HL-60/S4 treated with phorbol 12-myristate 13-acetate at 8.2 ng/mL for 4 days and 3 days (cell line): ENCODE results near the gene PYCARD.
"Not testable (repeated sequence)": the region's sequence is repeated elsewhere in the genome, so short reads cannot be mapped to it uniquely, and the experiment has no call there.

ENCODE experiments used
- in situ Hi-C: fragments of 300-500 bp; cut with MboI; formaldehyde crosslinking; loops from 2 replicates; pipeline ENCODE4 v1.15.0; 2022; ENCODE audit warnings: low sequenced_read_pairs

PYCARD gene

DNA sequence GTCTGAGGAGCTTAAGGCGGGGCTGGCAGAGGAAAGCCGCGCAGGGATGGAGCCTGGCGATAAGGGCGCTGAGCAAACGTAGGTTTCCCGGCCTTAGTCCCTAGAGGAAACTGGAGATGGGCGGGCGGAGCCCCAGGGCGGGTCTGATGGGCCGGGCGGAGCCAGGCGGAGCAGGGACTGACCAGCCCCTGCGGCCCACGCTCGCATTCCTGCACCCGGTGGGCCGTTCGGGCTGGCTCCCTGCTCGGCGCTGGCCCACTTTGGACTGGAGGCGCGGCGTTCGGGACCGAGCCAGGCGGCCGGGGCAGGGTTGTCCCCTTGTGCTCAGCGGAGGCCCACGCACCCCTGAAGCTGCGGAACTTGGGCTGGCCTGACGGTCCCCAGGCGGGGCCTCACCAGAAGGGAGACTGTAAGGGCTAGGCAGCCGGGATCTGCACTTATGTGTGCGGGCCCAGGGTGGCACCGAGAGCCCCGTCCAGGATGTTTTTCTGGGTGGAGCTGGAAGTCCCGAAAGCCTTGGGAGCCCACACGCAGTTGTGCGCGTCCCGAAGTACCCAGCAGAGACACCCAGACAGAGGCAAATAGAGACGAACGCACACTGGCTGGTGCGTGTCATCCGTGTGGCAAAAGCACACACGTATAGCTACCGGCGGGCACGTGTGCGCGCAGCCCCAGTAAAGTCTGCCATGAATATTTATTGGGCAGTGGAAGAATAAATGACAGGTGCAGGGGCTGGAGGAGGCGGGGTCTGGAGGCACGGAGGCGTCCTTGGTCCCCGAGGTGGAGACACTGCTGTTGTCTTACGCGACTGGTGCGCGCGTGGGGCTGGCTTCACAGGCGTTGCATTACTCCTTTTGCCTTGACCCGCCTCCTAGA, 13.0 kb upstream of the PYCARD start:
- in situ Hi-C loops: no loop called here

DNA sequence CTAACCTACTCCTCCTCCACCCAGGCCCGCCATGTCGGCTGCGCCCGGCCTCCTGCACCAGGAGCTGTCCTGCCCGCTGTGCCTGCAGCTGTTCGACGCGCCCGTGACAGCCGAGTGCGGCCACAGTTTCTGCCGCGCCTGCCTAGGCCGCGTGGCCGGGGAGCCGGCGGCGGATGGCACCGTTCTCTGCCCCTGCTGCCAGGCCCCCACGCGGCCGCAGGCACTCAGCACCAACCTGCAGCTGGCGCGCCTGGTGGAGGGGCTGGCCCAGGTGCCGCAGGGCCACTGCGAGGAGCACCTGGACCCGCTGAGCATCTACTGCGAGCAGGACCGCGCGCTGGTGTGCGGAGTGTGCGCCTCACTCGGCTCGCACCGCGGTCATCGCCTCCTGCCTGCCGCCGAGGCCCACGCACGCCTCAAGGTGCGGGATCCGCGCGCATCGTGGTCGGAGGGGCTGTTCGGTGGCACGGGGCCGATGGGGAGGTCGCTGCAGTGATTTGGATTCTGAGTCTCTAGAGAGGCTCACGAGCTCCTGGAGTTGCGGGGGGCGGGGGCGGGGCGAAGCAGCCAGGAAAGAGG, 12.2 kb upstream of the PYCARD start:
- in situ Hi-C loops: no loop called here

DNA sequence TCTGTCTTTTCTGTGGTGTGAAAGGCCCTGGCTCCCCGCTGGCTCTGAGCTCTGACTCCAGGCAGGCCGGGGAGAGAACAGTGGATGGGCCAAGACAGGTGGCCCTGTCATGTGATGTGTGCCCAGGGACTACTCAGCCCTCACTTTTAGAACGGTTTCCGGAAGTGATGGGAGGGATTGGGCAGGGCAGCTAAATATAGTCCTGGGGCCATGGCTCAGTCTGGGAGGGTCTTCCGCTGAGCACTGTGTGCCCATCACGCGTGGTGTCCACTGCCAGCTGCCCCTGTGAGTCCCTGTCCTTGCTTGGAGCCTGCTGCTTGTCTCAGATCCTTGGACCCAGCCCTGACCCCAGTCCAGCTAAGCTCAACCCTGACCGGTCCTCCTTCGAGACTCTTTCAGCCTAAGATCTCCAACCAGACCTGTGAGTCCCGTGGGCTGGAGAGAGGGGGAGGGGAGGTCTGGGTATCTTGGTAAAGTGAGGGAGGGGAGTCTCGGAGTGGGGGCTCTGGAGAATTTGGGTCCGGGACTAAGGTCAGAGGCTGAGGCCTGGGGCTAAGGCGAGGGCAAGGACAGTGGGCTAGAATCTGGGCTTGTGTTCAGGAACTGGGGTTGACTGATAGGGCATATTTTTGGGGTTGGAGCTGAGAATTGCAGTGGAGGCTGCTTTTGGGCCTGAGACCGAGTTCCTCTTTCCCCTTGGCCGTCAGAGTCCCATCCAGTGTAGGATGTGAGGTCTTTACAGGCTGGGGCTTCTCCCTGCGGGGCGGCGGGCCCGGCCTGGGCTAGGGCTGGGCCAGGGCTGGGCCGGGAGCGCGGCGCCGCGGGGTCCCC, 11.5 kb upstream of the PYCARD start, which contains the start of gene TRIM72:
Gene TRIM72 (plus strand): TSS at position 243 of the 831 bp plus-strand sequence. CDS start 620 bp downstream, outside the sequence.
- in situ Hi-C loops: no loop called here

DNA sequence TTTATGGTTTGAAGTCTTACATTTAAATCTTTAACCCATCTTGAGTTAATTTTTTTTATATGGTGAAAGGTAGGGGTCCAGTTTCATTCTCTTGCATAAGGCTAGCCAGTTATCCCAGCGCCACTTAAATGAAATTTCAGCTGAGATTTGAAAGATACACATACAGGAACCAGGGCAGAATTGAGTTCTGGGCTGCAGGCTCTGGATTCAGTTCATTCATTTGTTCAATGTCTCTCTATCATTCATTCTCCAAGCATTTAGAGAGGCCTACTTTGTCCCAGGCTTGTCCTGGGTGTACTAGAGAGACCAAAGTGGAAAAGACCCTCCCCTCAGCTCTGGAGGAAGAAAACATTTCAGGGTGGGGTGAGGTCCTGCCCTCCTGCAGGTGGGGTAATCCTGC, 10.8 kb upstream of the PYCARD start:
- in situ Hi-C loops: no loop called here

DNA sequence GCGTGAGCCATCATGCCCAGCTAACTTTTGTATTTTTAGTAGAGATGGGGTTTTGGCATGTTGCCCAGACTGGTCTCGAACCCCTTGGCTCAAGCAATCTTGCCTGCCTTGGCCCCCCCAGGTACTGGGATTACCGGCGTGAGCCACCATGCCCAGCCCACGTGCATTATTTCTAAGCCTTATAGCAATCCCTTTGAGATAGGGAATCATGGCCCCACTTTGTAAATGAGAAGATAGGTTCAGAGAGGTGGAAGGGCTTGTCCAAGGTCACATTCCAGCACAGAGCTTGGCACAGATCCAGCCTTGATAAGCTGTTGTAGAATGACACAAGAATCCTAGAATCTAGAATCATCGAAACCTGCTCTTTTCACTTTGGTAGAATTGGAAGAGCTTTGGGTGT, 4.2 kb upstream of the PYCARD start:
- in situ Hi-C loops: no loop called here

DNA sequence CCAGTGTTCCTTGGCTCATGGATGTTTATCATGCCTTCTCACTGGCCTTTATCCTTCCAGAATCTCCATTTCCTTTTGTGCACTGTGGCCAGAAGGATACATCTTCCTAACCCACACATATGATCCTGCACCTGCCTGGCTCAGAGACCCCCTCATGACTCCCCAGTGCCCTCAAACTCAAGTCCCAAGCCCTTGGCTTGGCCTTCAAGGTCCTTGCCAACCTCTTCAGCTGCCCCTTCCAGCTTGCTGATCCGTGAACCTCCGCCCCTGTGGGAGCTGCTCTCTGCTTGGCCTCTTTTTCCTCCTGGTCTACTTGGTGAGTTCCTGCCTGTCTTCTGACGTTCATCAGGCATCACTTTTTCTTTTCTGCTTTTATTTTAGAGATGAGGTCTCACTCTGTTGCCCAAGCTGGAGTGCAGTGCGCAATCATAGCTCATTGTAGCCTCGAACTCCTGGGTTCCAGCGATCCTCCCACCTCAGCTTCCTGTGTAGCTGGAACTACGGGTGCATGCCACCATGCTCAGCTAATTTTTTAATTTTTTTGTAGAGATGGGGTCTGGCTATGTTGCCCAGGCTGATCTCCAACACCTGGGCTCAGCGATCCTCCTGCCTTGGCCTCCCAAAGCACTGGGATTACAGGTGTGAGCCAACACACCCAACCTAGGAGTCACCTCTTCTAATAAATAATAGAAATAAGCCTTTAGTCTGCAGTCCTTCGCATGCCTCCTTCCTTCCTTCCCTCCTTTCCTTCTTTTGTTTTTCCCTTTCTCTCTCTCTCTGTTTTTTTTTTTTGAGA, 2.5 kb upstream of the PYCARD start:
- in situ Hi-C loops: no loop called here

DNA sequence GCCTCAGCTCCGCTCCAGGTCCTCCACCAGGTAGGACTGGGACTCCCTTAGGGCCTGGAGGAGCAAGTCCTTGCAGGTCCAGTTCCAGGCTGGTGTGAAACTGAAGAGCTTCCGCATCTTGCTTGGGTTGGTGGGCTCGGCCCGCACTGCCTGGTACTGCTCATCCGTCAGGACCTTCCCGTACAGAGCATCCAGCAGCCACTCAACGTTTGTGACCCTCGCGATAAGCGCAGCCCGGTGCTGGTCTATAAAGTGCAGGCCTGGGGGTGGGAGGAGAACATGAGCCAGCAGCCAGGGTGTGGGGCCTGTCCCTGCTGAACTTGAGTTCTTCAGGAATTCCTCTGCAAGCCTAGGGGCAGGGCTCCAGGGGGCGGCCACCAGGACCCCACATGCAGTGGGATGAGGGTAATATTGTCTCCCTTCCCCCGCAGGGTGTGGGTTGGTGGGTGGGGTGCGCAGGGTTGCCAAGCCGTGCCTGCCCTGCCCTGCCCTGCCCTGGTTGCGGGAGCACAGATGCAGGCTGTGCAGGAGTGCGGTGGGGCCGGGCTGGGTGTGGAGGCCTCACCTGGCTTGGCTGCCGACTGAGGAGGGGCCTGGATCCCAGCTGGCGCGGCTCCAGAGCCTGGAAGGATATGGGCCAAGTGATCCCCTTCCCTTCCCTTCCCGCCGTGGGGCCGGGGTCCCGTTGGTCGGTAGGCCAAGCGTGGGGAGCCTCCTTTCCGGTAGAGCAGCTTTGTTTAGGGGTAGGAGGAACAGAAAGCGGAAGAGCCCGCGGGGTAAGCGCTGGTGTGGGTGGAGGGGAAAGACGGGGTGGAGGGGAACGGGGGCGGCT, 762 bp downstream of the PYCARD start:
- in situ Hi-C loops: no loop called here

DNA sequence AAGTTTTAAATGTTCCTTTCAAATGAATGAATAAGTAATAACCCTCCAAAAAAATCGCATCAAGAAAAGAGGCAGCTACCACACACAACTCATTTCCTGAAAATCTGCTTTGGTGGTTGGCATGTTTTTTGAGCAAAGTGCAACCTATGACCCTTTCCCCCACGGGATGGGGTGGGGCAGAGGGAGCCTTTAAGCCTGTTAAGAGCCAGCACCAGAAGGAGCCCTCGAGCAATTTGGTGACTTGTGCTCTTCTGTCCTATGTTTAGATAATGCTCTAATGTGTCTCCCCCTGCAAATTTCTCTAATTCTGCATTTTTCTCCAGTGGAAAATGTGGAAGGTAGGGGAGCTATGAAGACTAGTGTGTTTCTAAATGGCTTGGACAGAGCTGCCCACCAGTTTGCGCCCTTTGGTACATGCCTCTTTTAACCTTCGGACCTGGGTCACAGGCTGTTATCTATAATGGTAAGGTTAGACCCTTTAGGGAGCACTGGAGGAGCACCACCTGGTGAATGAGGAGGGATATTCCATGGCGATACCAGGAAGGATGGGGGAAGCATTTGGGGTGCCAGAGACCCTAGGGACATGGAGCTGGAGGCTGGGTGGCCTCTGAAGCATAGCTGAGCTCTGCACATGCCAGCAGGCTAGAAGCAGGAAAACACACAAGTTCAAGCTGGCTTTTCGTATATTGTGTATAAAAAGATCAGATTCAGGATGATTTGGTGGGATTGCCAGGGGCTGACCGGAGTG, 1.6 kb downstream of the PYCARD start:
- in situ Hi-C loops: no loop called here

DNA sequence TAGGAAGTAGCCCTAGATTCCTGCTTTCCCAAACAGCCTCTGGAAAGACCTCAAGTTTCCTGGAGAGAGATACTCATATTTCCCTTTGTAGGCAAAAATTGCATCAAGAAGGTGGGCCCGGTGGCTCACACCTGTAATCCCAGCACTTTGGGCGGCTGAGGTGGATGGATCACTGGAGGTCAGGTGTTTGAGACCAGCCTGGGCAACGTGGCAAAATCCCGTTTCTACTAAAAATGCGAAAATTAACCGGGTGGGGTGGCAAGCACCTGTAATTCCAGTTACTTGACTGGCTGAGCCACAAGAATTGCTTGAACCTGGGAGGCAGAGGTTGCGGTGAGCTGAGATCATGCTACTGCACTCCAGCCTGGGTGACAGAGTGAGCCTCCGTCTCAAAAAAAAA, 2.4 kb downstream of the PYCARD start:
- in situ Hi-C loops: not testable (repeated sequence)

DNA sequence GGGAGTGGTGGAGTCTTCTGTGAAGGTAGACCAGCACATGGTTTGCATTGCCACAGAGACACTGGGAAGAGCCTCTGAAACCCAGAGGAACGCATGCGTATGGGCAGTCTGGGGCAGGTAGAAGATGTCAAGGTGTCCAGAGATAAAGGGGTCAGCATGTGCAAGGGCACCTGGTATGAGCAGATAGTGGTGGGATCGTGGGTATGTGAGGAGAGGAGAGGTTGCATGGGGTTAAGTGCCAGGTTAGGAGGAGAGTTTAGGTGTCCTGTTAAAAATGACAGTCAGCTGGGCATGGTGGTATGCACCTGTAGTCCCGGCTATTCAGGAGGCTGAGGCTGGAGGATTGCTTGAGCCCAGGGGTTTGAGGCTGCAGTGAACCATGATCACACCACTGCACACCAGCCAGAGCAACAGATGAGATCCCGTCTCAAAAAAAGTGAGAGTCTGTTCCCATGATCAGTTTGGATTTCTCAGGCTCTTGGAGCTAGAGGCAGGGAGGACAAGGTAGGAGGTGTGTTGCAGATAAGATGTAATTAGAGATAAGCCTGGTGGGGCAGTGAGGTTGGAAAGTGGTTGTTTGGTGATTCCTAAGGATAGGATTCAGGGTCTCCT, 3.0 kb downstream of the PYCARD start:
- in situ Hi-C loops: no loop called here

DNA sequence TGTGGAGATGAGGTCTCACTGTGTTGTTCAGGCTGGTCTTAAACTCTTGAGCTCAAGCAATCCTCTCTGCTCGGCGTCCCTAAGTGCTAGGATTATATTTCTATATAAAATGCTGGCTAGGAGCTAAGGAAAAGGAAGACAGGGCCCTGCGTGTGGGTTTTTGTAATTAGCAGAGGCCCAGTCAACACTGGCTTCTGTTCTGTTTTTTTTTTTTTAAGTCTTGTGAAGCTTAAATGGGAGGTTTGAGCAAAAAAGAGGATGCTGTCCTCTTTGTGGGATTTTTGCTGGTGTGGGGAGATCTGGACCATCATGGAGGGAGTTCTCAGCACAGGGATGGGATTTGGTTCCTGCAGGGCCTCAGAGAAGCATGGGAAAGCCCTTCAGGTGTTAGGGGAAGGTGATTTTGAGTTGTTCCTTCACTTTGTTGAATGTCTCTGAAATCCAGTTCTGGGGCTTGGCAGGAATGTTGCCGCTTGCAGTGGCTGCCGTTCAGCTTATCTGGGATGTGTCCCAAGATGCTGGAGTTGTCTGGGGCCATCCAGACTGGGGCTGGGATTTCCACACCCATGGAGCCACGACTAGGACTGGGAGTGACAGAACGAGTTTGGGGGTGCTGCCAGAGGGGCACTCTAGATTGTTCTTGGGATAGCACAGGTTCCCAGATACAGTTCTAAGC, 4.2 kb downstream of the PYCARD start:
- in situ Hi-C loops: no loop called here

DNA sequence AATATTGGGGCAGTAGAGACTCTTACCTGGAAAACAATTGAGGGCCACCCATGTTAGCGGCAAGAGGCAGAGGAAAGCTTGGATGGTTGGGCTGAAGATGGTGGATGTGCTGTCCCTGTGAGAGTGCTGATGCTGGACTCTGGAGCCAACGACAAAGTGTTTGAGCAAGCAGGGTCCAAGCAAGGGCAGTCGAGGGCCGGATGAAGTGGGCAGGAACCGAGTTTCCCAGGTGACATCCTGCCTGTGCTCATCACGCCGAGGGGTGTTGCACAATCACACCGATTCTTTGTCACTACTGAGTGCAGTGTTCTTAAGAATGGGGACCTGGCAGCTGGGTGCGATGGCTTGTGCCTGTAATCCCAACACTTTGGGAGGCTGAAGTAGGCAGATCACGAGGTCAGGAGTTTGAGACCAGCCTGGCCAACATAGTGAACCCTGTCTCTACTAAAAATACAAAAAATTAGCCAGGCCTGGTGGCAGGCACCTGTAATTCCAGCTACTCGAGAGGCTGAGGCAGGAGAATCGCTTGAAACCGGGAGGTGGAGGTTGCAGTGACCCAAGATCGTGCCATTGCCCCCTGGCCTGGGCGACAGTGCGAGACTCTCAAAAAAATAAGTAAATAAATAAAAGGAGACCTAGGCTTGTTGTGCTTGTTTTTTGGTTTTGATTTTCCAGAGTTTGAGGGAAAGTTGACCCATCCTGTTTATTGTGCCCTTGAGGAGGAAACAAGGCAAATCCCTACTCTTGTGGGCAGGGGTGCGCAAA, 6.1 kb downstream of the PYCARD start:
- in situ Hi-C loops: no loop called here

DNA sequence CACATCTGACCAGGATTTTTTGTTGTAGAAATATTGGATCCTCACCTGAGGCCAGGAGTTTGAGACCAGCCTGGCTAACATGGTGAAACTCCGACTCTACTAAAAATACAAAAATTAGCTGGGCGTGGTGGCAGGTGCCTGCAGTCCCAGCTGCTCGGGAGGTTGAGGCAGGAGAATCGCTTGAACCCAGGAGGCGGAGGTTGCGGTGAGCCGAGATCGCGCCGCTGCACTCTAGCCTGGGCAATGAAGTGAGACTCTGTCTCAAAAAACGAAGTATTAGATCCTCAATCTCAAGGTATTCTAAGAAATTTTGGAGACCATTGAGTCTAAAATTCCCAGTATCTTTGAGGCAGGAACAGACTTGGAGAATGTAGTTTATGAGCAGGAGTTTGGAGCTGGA, 6.7 kb downstream of the PYCARD start:
- in situ Hi-C loops: not testable (repeated sequence)

DNA sequence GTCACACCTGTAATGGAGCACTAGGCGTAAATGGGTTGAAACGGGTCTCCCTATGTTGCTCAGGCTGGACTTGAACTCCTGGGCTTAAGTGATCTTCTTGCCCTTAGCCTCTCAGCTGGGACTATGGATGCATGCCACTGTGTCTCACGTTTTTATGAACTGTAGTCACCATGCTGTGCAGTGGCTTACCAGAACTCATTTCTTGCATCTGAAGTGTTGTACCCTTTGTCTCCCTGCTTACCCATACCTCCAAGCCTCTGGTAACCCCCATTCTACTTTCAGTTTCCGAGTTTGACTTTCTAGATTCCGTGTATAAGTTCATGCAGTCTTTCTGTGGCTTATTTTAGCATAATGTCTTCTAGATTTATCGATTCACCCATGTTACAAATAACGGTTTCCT, 7.7 kb downstream of the PYCARD start:
- in situ Hi-C loops: no loop called here

DNA sequence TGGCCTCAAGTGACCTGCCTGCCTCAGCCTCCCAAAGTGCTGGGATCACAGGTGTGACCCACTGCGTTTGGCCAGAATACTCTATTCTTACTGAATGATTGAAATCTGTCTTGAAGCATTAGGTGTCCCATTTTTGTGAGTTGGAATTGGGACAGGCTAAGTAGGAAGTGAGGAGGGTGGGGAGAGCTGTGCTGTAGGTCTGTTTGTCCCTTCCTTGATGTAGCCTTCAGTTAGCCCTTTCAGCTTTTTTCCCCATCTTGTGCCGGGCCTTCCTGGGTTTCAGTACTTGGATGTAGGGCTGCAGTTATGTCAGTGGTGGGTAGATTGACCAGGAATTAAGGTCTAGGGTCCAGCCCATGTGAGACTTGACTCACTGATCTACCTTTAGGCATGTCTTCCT, 8.7 kb downstream of the PYCARD start:
- in situ Hi-C loops: no loop called here

DNA sequence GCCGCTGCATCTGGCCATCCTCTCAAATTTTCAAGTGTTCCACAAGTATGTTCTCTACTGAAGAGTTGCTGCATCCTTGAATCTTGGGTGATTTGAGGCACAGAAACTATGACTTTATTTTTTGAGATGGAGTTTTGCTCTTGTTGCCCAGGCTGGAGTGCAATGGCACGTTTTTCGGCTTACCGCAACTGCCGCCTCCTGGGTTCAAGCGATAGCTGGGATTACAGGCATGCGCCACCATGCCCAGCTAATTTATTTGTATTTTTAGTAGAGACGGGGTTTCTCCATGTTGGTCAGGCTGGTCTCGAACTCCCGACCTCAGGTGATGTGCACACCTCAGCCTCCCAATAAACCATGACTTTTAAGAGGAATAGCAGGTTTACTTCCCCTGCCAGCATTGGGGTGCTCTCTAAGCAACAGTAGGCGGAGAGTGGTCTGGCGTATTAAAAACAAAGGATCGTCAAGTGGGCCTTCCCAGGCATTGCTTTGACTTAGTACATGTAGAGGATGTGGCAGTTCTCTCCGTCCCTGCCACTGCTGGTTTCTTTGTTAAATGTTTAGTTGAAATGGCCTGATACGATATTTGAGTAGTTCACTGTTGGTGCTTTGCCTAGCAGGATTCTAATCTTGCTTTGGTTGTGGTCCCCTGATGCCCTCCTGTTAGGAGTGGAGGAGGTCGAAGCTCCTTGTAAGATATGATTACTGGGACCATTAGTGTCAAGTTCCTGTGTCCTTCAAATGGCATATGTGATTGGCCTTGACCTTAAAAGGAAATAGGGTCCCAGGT, 9.5 kb downstream of the PYCARD start:
- in situ Hi-C loops: no loop called here
